DND-41 (cell line): ENCODE measurements around the gene IL1B.

Source experiments
- ATAC-seq: fragments of 200-7000 bp; cut with Tn5 transposase; 3 replicates; pipeline ENCODE4 v1.9.1; 2021; ENCODE audit warnings: low read depth; ENCODE audit not compliant: insufficient read depth
- DNase-seq: peaks from one replicate; pipeline ENCODE4 v3.0.0-alpha.2; 2020
- H2AFZ ChIP-seq: 2 replicates; pipeline ENCODE4 v1.6.0; 2012; ENCODE audit warnings: low read depth, low read length
- H3K27ac ChIP-seq: 2 replicates; pipeline ENCODE4 v1.5.1; 2012; ENCODE audit warnings: low read length, inconsistent platforms
- H3K27me3 ChIP-seq: fragments of 200-600 bp; sonication (generic); 2 replicates; pipeline ENCODE4 v1.6.0; 2012; ENCODE audit warnings: low read length, mild to moderate bottlenecking, inconsistent platforms; ENCODE audit not compliant: insufficient read depth, poor library complexity
- H3K36me3 ChIP-seq: 2 replicates; pipeline ENCODE4 v1.5.1; 2012; ENCODE audit warnings: low read length, inconsistent platforms; ENCODE audit not compliant: insufficient read depth
- H3K4me1 ChIP-seq: 2 replicates; pipeline ENCODE4 v1.5.1; 2012; ENCODE audit warnings: mild to moderate bottlenecking, low read length; ENCODE audit not compliant: insufficient read depth
- H3K4me2 ChIP-seq: 2 replicates; pipeline ENCODE4 v1.6.0; 2012; ENCODE audit warnings: mild to moderate bottlenecking, moderate library complexity, low read length, inconsistent platforms; ENCODE audit not compliant: insufficient read depth
- H3K4me3 ChIP-seq, 2 experiments: fragments of 200-600 bp in 1 of 2; shearing (Covaris generic) in 1 of 2; 2 replicates each; pipeline ENCODE4 v1.5.1; 2012 to 2016; ENCODE audit warnings: inconsistent platforms in 2 of 2, low read length in 2 of 2, mild to moderate bottlenecking in 2 of 2, low read depth in 1 of 2, moderate library complexity in 1 of 2
- H3K79me2 ChIP-seq: 2 replicates; pipeline ENCODE4 v1.6.0; 2012; ENCODE audit warnings: low read length, inconsistent platforms; ENCODE audit not compliant: insufficient read depth
- H3K9ac ChIP-seq: 2 replicates; pipeline ENCODE4 v1.6.0; 2012; ENCODE audit warnings: low read depth, mild to moderate bottlenecking, inconsistent platforms, low read length, moderate library complexity
- H3K9me3 ChIP-seq: 2 replicates; pipeline ENCODE4 v1.5.1; 2012; ENCODE audit warnings: low read length, moderate library complexity, mild to moderate bottlenecking, inconsistent platforms; ENCODE audit not compliant: insufficient read depth, severe bottlenecking
- H4K20me1 ChIP-seq: 2 replicates; pipeline ENCODE4 v1.6.0; 2012; ENCODE audit warnings: low read length; ENCODE audit not compliant: insufficient read depth
- EZH2 ChIP-seq: IDR thresholded peaks from 3 replicates; pipeline ENCODE4 v1.6.1; 2012; ENCODE audit warnings: borderline replicate concordance, low read depth, mild to moderate bottlenecking, moderate library complexity, low read length, inconsistent platforms; ENCODE audit not compliant: severe bottlenecking
- TF ChIP-seq, protein P1 (sequence below): IDR thresholded peaks from 2 replicates; pipeline ENCODE4 v1.5.1; 2012; ENCODE audit warnings: borderline replicate concordance, low read length, moderate library complexity, mild to moderate bottlenecking; ENCODE audit not compliant: poor library complexity, severe bottlenecking; ENCODE audit errors: extremely low read depth

IL1B gene

GRCh38 chr2:112843288-112843687 lies 6.7 kb upstream of the IL1B start:
- H3K79me2 ChIP-seq, result no peaks in the 10 kb centered on the region
- no peaks in the 10 kb centered on the region for H3K36me3 ChIP-seq
- H3K9ac ChIP-seq, result no peak overlapping the region
- no peak overlapping the region for H2AFZ ChIP-seq
- H4K20me1 ChIP-seq, result no peaks in the 10 kb centered on the region
- H3K9me3 ChIP-seq, result no peaks in the 10 kb centered on the region
- no peak for DNase-seq
- no peak for ATAC-seq
- no peak overlapping the region for H3K4me3 ChIP-seq
- no peaks in the 10 kb centered on the region for H3K4me1 ChIP-seq
- H3K4me2 ChIP-seq, result no peak overlapping the region
- H3K27ac ChIP-seq, result no peak overlapping the region
- TF ChIP-seq, protein P1, sequence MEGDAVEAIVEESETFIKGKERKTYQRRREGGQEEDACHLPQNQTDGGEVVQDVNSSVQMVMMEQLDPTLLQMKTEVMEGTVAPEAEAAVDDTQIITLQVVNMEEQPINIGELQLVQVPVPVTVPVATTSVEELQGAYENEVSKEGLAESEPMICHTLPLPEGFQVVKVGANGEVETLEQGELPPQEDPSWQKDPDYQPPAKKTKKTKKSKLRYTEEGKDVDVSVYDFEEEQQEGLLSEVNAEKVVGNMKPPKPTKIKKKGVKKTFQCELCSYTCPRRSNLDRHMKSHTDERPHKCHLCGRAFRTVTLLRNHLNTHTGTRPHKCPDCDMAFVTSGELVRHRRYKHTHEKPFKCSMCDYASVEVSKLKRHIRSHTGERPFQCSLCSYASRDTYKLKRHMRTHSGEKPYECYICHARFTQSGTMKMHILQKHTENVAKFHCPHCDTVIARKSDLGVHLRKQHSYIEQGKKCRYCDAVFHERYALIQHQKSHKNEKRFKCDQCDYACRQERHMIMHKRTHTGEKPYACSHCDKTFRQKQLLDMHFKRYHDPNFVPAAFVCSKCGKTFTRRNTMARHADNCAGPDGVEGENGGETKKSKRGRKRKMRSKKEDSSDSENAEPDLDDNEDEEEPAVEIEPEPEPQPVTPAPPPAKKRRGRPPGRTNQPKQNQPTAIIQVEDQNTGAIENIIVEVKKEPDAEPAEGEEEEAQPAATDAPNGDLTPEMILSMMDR, result no peak
- TF ChIP-seq EZH2, result no peak
- no peaks in the 10 kb centered on the region for H3K27me3 ChIP-seq

- H3K4me1 ChIP-seq, result no peaks in the 10 kb centered on the region
- no peak overlapping the region for H3K4me2 ChIP-seq
These were observed 4.9 kb upstream of the IL1B start for GRCh38 chr2:112841295-112842044.

GRCh38 chr2:112840068-112840445 lies 3.5 kb upstream of the IL1B start:
- no peak for ATAC-seq
- TF ChIP-seq, protein P1, result no peak
- no peak for TF ChIP-seq EZH2

More at GRCh38 chr2:112841295-112842044, 4.9 kb upstream of the IL1B start:
- Histone ChIP-seq H3K9ac (no peak overlapping the region), H3K9me3 (no peaks in the 10 kb centered on the region), H2AFZ (no peak overlapping the region), H3K27ac (no peak overlapping the region), H3K36me3 (no peaks in the 10 kb centered on the region), H3K27me3 (no peaks in the 10 kb centered on the region), H3K79me2 (no peaks in the 10 kb centered on the region), H4K20me1 (no peaks in the 10 kb centered on the region), H3K4me3 (no peak overlapping the region)
- ATAC-seq, result no peak
- TF ChIP-seq, protein P1, result no peak
- no peak for TF ChIP-seq EZH2
- no peak for DNase-seq

More at GRCh38 chr2:112840068-112840445, 3.5 kb upstream of the IL1B start:
- no peak overlapping the region for H2AFZ ChIP-seq
- no peak overlapping the region for H3K4me3 ChIP-seq
- no peaks in the 10 kb centered on the region for H3K79me2 ChIP-seq
- H4K20me1 ChIP-seq, result no peaks in the 10 kb centered on the region
- no peak for DNase-seq
- no peak overlapping the region for H3K9ac ChIP-seq
- H3K4me2 ChIP-seq, result no peak overlapping the region
- H3K4me1 ChIP-seq, result no peaks in the 10 kb centered on the region
- H3K27me3 ChIP-seq, result no peaks in the 10 kb centered on the region
- H3K27ac ChIP-seq, result no peak overlapping the region
- no peaks in the 10 kb centered on the region for H3K9me3 ChIP-seq
- no peaks in the 10 kb centered on the region for H3K36me3 ChIP-seq
